GM21786 (cell line): ENCODE results near the gene HERC2.
A peak's percentile ranks its signal among the peaks of the same experiment; 100 is the strongest.
"Not testable (repeated sequence)": the region's sequence is repeated elsewhere in the genome, so short reads cannot be mapped to it uniquely, and the experiment has no call there.

Experiments used
- ATAC-seq: cut with Tn5 transposase; IDR thresholded peaks from one replicate; pipeline ENCODE4 v1.9.1; 2021; ENCODE audit not compliant: unreplicated experiment

Gene HERC2

GRCh38 chr15:28182731-28183130, 139.2 kb downstream of the HERC2 start:
- ATAC-seq, result no peak

- ATAC-seq, result no peak
These were observed 139.8 kb downstream of the HERC2 start for GRCh38 chr15:28182216-28182615.

GRCh38 chr15:28181366-28181765, 140.6 kb downstream of the HERC2 start:
- no peak for ATAC-seq

- no peak for ATAC-seq
These were observed 142.7 kb downstream of the HERC2 start for GRCh38 chr15:28179270-28179669.

- ATAC-seq, result no peak
These were observed 143.3 kb downstream of the HERC2 start for GRCh38 chr15:28178727-28179126.

- no peak for ATAC-seq
These were observed 143.7 kb downstream of the HERC2 start for GRCh38 chr15:28178290-28178689.

- ATAC-seq, result no peak
These were observed 152.6 kb downstream of the HERC2 start for GRCh38 chr15:28169366-28169765.

GRCh38 chr15:28168405-28169121, 153.4 kb downstream of the HERC2 start:
- not testable (repeated sequence) for ATAC-seq

- no peak for ATAC-seq
These were observed 154.9 kb downstream of the HERC2 start for GRCh38 chr15:28167042-28167441.

- no peak for ATAC-seq
These were observed 156.2 kb downstream of the HERC2 start for GRCh38 chr15:28165791-28166190.

GRCh38 chr15:28164876-28165275, 157.1 kb downstream of the HERC2 start:
- ATAC-seq, result no peak

- ATAC-seq, result no peak
These were observed 167.7 kb downstream of the HERC2 start for GRCh38 chr15:28154283-28154682.

- no peak for ATAC-seq
These were observed 168.4 kb downstream of the HERC2 start for GRCh38 chr15:28153492-28154119.

- ATAC-seq, result not testable (repeated sequence)
These were observed 169.4 kb downstream of the HERC2 start for GRCh38 chr15:28152538-28152923.

GRCh38 chr15:28151864-28152537, 170.0 kb downstream of the HERC2 start:
- ATAC-seq, result not testable (repeated sequence)

GRCh38 chr15:28147801-28148200, 174.2 kb downstream of the HERC2 start:
- no peak for ATAC-seq

- not testable (repeated sequence) for ATAC-seq
These were observed 176.6 kb downstream of the HERC2 start for GRCh38 chr15:28145419-28145818.

- ATAC-seq, result no peak
These were observed 181.9 kb downstream of the HERC2 start for GRCh38 chr15:28140062-28140461.

- ATAC-seq, result not testable (repeated sequence)
These were observed 184.5 kb downstream of the HERC2 start for GRCh38 chr15:28137408-28138039.

- ATAC-seq, result peak; percentile 98
These were observed 185.6 kb downstream of the HERC2 start for GRCh38 chr15:28136236-28136904.

- ATAC-seq, result no peak
These were observed 188.7 kb downstream of the HERC2 start for GRCh38 chr15:28133281-28133680.
